OCI-LY7 (cell line): ENCODE measurements around the gene CNTN5. TPM values are rescaled to one million over a fixed set of nuclear protein-coding genes. Genes with fewer than 3 reads are reported as not detected.

Experiments used
- BruUV-seq: library from RNA; stranded (reverse); fragments of 400-500 nt; replicated peaks from 2 replicates; lab custom pipeline; 2021; lab: Mats Ljungman, UMichigan
- CTCF ChIA-PET: fragments of 300-600 bp; sonication (Branson Sonifier 250); formaldehyde crosslinking; loops from one replicate; lab custom pipeline; 2022; ENCODE audit warnings: antibody characterized with exemption; ENCODE audit not compliant: unreplicated experiment; lab: Charles Lee
- POLR2A ChIA-PET: fragments of 300-600 bp; sonication (Branson Sonifier 250); formaldehyde crosslinking; loops from one replicate; lab custom pipeline; 2022; ENCODE audit warnings: antibody characterized with exemption; lab: Charles Lee
- DNase-seq: peaks from one replicate; pipeline ENCODE4 v3.0.0-alpha.2; 2015; ENCODE audit warnings: low spot score
- H2AFZ ChIP-seq: fragments of 200-600 bp; sonication (generic), shearing (Covaris generic); 2 replicates; pipeline ENCODE4 v1.6.1; 2014; ENCODE audit warnings: mild to moderate bottlenecking, antibody characterized with exemption, low read length, moderate library complexity
- H3K27ac ChIP-seq: fragments of 200-600 bp; sonication (generic); 2 replicates; pipeline ENCODE4 v1.5.1; 2014; ENCODE audit warnings: mixed run types, low read depth, mild to moderate bottlenecking, moderate library complexity, low read length, inconsistent platforms; ENCODE audit not compliant: poor library complexity, severe bottlenecking
- H3K36me3 ChIP-seq: fragments of 200-600 bp; sonication (generic); 2 replicates; pipeline ENCODE4 v1.6.1; 2014; ENCODE audit warnings: mild to moderate bottlenecking, antibody characterized with exemption, low read length, moderate library complexity, mixed read lengths; ENCODE audit not compliant: insufficient read depth
- H3K4me1 ChIP-seq: fragments of 200-600 bp; sonication (generic); 2 replicates; pipeline ENCODE4 v1.5.1; 2014; ENCODE audit warnings: mild to moderate bottlenecking, low read length; ENCODE audit not compliant: insufficient read depth, poor library complexity, severe bottlenecking
- H3K4me2 ChIP-seq: fragments of 200-600 bp; sonication (generic); 2 replicates; pipeline ENCODE4 v1.6.1; 2014; ENCODE audit warnings: mild to moderate bottlenecking, low read length
- H3K4me3 ChIP-seq: fragments of 200-600 bp; sonication (generic); 2 replicates; pipeline ENCODE4 v1.5.1; 2014; ENCODE audit warnings: mild to moderate bottlenecking, low read depth, low read length; ENCODE audit not compliant: poor library complexity, severe bottlenecking
- H3K79me2 ChIP-seq: fragments of 200-600 bp; sonication (generic); 2 replicates; pipeline ENCODE4 v1.6.1; 2016; ENCODE audit warnings: low read depth, mild to moderate bottlenecking, low read length, moderate library complexity, mixed read lengths; ENCODE audit not compliant: insufficient read depth
- H3K9me2 ChIP-seq: fragments of 200-600 bp; sonication (generic); 2 replicates; pipeline ENCODE4 v1.6.1; 2016; ENCODE audit warnings: mild to moderate bottlenecking, low read length, mixed read lengths; ENCODE audit not compliant: insufficient read depth
- H3K9me3 ChIP-seq: fragments of 200-600 bp; sonication (generic); 2 replicates; pipeline ENCODE4 v1.6.1; 2014; ENCODE audit warnings: mild to moderate bottlenecking, mixed run types, low read length, mixed read lengths
- H4K20me1 ChIP-seq: fragments of 200-600 bp; sonication (generic); 2 replicates; pipeline ENCODE4 v1.6.1; 2014; ENCODE audit warnings: mild to moderate bottlenecking, antibody characterized with exemption, low read length, moderate library complexity, mixed read lengths; ENCODE audit not compliant: insufficient read depth
- CTCF ChIP-seq: fragments of 200-600 bp; sonication (generic); conservative IDR thresholded peaks from 2 replicates; pipeline ENCODE4 v1.5.1; 2014; ENCODE audit warnings: mild to moderate bottlenecking, antibody characterized with exemption, low read length, moderate library complexity, mixed read lengths
- EZH2phosphoT487 ChIP-seq: fragments of 200-600 bp; sonication (generic); IDR thresholded peaks from 2 replicates; pipeline ENCODE4 v1.6.1; 2018; ENCODE audit warnings: low read depth, borderline replicate concordance, mild to moderate bottlenecking, mixed run types, antibody characterized with exemption, low read length, moderate library complexity, mixed read lengths
- intact Hi-C: fragments of 100-400 bp; cut with micrococcal nuclease; formaldehyde crosslinking; loops from one replicate; pipeline ENCODE4 v1.10.0; 2022; ENCODE audit not compliant: unreplicated experiment
- total RNA-seq, 2 experiments: library from RNA; depleted of rRNA in 1 of 2; stranded (reverse); fragments of >200 nt in 1 of 2; shearing (Covaris generic) in 1 of 2; gene quantifications; 2 replicates each; pipeline ENCODE4 v1.2.3, GENCODE V29; 2014 to 2022

The CNTN5 gene
- total RNA-seq, 2 experiments from 2014 or later: not detected

GRCh38 chr11:99489581-99489980 lies 468.8 kb downstream of the CNTN5 start:
- no peak overlapping the region for H3K27ac ChIP-seq

GRCh38 chr11:99494065-99494464 lies 473.3 kb downstream of the CNTN5 start:
- Histone ChIP-seq H2AFZ (no peak overlapping the region), H3K36me3 (no peaks in the 10 kb centered on the region), H3K4me1 (no peaks in the 10 kb centered on the region), H4K20me1 (no peaks in the 10 kb centered on the region), H3K9me2 (no peaks in the 10 kb centered on the region), H3K4me2 (no peak overlapping the region), H3K79me2 (no peaks in the 10 kb centered on the region), H3K27ac (no peak overlapping the region), H3K9me3 (no peaks in the 10 kb centered on the region), H3K4me3 (no peak overlapping the region)
- BruUV-seq: no TSS peak
- POLR2A ChIA-PET: no interaction called here
- CTCF ChIA-PET: no interaction called here
- DNase-seq: no peak
- intact Hi-C loops: no loop called here
- TF ChIP-seq CTCF: no peak
- no peak for TF ChIP-seq EZH2phosphoT487

More at GRCh38 chr11:99489581-99489980, 468.8 kb downstream of the CNTN5 start:
- ChIA-PET POLR2A (no interaction called here), CTCF (no interaction called here)
- no peaks in the 10 kb centered on the region for H4K20me1 ChIP-seq
- no peaks in the 10 kb centered on the region for H3K9me3 ChIP-seq
- no peak for DNase-seq
- no peaks in the 10 kb centered on the region for H3K36me3 ChIP-seq
- intact Hi-C loops: no loop called here
- TF ChIP-seq EZH2phosphoT487: no peak
- no peak for TF ChIP-seq CTCF
- no peak overlapping the region for H3K4me2 ChIP-seq
- no peak overlapping the region for H3K4me3 ChIP-seq
- no peaks in the 10 kb centered on the region for H3K4me1 ChIP-seq
- H3K9me2 ChIP-seq: no peaks in the 10 kb centered on the region
- H2AFZ ChIP-seq: no peak overlapping the region
- H3K79me2 ChIP-seq: no peaks in the 10 kb centered on the region
- no TSS peak for BruUV-seq

- Histone ChIP-seq H3K36me3 (no peaks in the 10 kb centered on the region), H3K4me2 (no peak overlapping the region), H2AFZ (no peak overlapping the region), H3K9me3 (no peaks in the 10 kb centered on the region), H3K4me3 (no peak overlapping the region), H3K4me1 (no peaks in the 10 kb centered on the region), H3K9me2 (no peaks in the 10 kb centered on the region), H3K79me2 (no peaks in the 10 kb centered on the region), H4K20me1 (no peaks in the 10 kb centered on the region), H3K27ac (no peak overlapping the region)
- ChIA-PET CTCF (no interaction called here), POLR2A (no interaction called here)
- BruUV-seq: no TSS peak
- intact Hi-C loops: no loop called here
- DNase-seq: no peak
- TF ChIP-seq CTCF: no peak
- TF ChIP-seq EZH2phosphoT487: no peak
Observed at GRCh38 chr11:99501655-99502054, 480.9 kb downstream of the CNTN5 start.
